HepG2 (cell line): ENCODE results near the gene SRXN1. TPM values are rescaled to one million over a fixed set of nuclear protein-coding genes. Genes with fewer than 3 reads are reported as not detected.

Source experiments
- ATAC-seq: fragments of 200-7000 bp; cut with Tn5 transposase; 3 replicates; pipeline ENCODE4 v1.9.1; 2020; ENCODE audit warnings: mild to moderate bottlenecking, moderate library complexity
- BruUV-seq: library from RNA; stranded (reverse); fragments of 400-500 nt; replicated peaks from 2 replicates; lab custom pipeline; 2021; lab: Mats Ljungman, UMichigan
- CTCF ChIA-PET: fragments of 300-600 bp; formaldehyde crosslinking; extraction: SDS; loops from one replicate; lab custom pipeline; 2021; ENCODE audit warnings: low total read pairs, inconsistent platforms, low intra/inter-chr PET ratio; lab: Yijun Ruan, JAX
- POLR2A ChIA-PET: fragments of 350-600 bp; sonication (Branson Sonifier 250); formaldehyde crosslinking; loops from one replicate; lab custom pipeline; 2020; ENCODE audit warnings: antibody characterized with exemption, inconsistent platforms; lab: Yijun Ruan, JAX
- DNase-seq: peaks from one replicate; pipeline ENCODE4 v3.0.0-alpha.2; 2015; ENCODE audit warnings: low spot score
- FAIRE-seq: peaks from 3 replicates; lab custom pipeline; 2011; peaks lifted over from hg19 to GRCh38; lab: Jason Lieb, UNC
- H2AFZ ChIP-seq: one replicate; pipeline ENCODE4 v1.6.1; 2011; ENCODE audit warnings: low read length, inconsistent platforms
- H3K27ac ChIP-seq: fragments of 300-600 bp; 3 replicates; pipeline ENCODE4 v1.8.0; 2011; ENCODE audit warnings: mixed run types, mild to moderate bottlenecking, mixed read lengths, low read length, inconsistent platforms; ENCODE audit not compliant: insufficient read depth; ENCODE audit errors: extremely low read length
- H3K27me3 ChIP-seq, 2 experiments: fragments of 200-600 bp in 1 of 2; 2 replicates in 1 of 2; 3 replicates in 1 of 2; pipeline versions ENCODE4 v1.6.0 to v1.8.0; 2011; ENCODE audit warnings: low read length in 2 of 2, mild to moderate bottlenecking in 2 of 2, moderate library complexity in 2 of 2, inconsistent platforms in 1 of 2; ENCODE audit not compliant: insufficient read depth in 2 of 2, control insufficient read depth in 1 of 2
- H3K36me3 ChIP-seq, 2 experiments: fragments of 200-600 bp in 1 of 2; replicated peaks in 1 of 2; 2 replicates in 1 of 2; 3 replicates in 1 of 2; pipeline versions ENCODE4 v1.5.1 to v1.8.0; 2011; ENCODE audit warnings: low read length in 2 of 2, inconsistent platforms in 1 of 2; ENCODE audit not compliant: insufficient read depth in 2 of 2, control insufficient read depth in 1 of 2
- H3K4me1 ChIP-seq: 2 replicates; pipeline ENCODE4 v1.5.1; 2012; ENCODE audit warnings: low read length, inconsistent platforms; ENCODE audit not compliant: insufficient read depth
- H3K4me2 ChIP-seq: 2 replicates; pipeline ENCODE4 v1.6.0; 2011; ENCODE audit warnings: low read depth, low read length, inconsistent platforms
- H3K4me3 ChIP-seq, 3 experiments: fragments of 200-600 bp in 1 of 3; sonication (generic), shearing (Covaris generic) in 1 of 3; replicated peaks in 1 of 3; 2 replicates each; pipeline ENCODE4 v1.5.1; 2011 to 2016; ENCODE audit warnings: low read length in 3 of 3, inconsistent platforms in 2 of 3, low read depth in 2 of 3, mild to moderate bottlenecking in 2 of 3, control low read depth in 1 of 3, mixed read lengths in 1 of 3; ENCODE audit not compliant: insufficient read depth in 1 of 3
- H3K79me2 ChIP-seq: one replicate; pipeline ENCODE4 v1.6.1; 2011; ENCODE audit warnings: low read length, inconsistent platforms; ENCODE audit not compliant: insufficient read depth
- H3K9ac ChIP-seq: 2 replicates; pipeline ENCODE4 v1.6.0; 2011; ENCODE audit warnings: mild to moderate bottlenecking, low read depth, low read length, inconsistent platforms; ENCODE audit not compliant: insufficient read depth
- H3K9me3 ChIP-seq: 2 replicates; pipeline ENCODE4 v1.5.1; 2012; ENCODE audit warnings: mild to moderate bottlenecking, low read length
- H4K20me1 ChIP-seq: 2 replicates; pipeline ENCODE4 v1.6.0; 2011; ENCODE audit warnings: inconsistent platforms, mild to moderate bottlenecking, low read length, moderate library complexity; ENCODE audit not compliant: insufficient read depth
- ATF7 ChIP-seq, 2 experiments: fragments of 450-650 bp in 1 of 2; sonication (generic) in 1 of 2; formaldehyde crosslinking in 1 of 2; IDR thresholded peaks; 2 replicates each; pipeline versions ENCODE4 v1.4.0 to v1.6.1; 2016 to 2020; ENCODE audit warnings: antibody characterized with exemption in 1 of 2, mild to moderate bottlenecking in 1 of 2, missing genetic modification reagents in 1 of 2
- ATF7-NPFF ChIP-seq: sonication (generic); formaldehyde crosslinking; IDR thresholded peaks from 2 replicates; pipeline ENCODE4 v1.8.1; 2023; ENCODE audit warnings: mild to moderate bottlenecking, low read depth, missing genetic modification reagents, moderate library complexity
- DNMT3B ChIP-seq: conservative IDR thresholded peaks from 2 replicates; pipeline ENCODE4 v1.6.1; 2016; ENCODE audit warnings: missing biosample characterization, control low read depth
- FOSL2 ChIP-seq: sonication (generic); formaldehyde crosslinking; IDR thresholded peaks from 2 replicates; pipeline ENCODE4 v1.4.0; 2020; ENCODE audit warnings: missing genetic modification reagents
- RXRA ChIP-seq: sonication (generic); formaldehyde crosslinking; IDR thresholded peaks from 2 replicates; pipeline ENCODE4 v1.5.1; 2020; ENCODE audit warnings: missing genetic modification reagents
- SAFB2 ChIP-seq: sonication (generic); formaldehyde crosslinking; IDR thresholded peaks from 2 replicates; pipeline ENCODE4 v1.5.1; 2020; ENCODE audit warnings: missing genetic modification reagents, low read depth, mild to moderate bottlenecking, borderline replicate concordance
- SUZ12 ChIP-seq: fragments of 150-350 bp; IDR thresholded peaks from 2 replicates; pipeline ENCODE4 v1.6.1; 2014; ENCODE audit warnings: low read depth, low read length
- TSC22D2 ChIP-seq: sonication (generic); formaldehyde crosslinking; IDR thresholded peaks from 2 replicates; pipeline ENCODE4 v1.5.1; 2020; ENCODE audit warnings: missing genetic modification reagents, mild to moderate bottlenecking, borderline replicate concordance
- ZNF101 ChIP-seq: sonication (generic); formaldehyde crosslinking; IDR thresholded peaks from 2 replicates; pipeline ENCODE4 v1.4.0; 2020; ENCODE audit warnings: mild to moderate bottlenecking, low read depth, missing genetic modification reagents, borderline replicate concordance
- ZNF615 ChIP-seq: sonication (generic); formaldehyde crosslinking; IDR thresholded peaks from 2 replicates; pipeline ENCODE4 v1.5.0; 2020; ENCODE audit warnings: mild to moderate bottlenecking, missing genetic modification reagents, borderline replicate concordance
- ZNF709 ChIP-seq: sonication (generic); formaldehyde crosslinking; IDR thresholded peaks from 2 replicates; pipeline ENCODE4 v1.5.0; 2020; ENCODE audit warnings: mild to moderate bottlenecking, missing genetic modification reagents
- ZNF883 ChIP-seq: sonication (generic); formaldehyde crosslinking; IDR thresholded peaks from 2 replicates; pipeline ENCODE4 v1.5.1; 2020; ENCODE audit warnings: mild to moderate bottlenecking, missing genetic modification reagents; ENCODE audit errors: not compliant biosample characterization
- WGBS: methylation state at CpG from one replicate; pipeline ENCODE4 v1.1.6; 2017; ENCODE audit warnings: low lambda C conversion rate; 5-methylcytosine and 5-hydroxymethylcytosine counted together
- in situ Hi-C: cut with HindIII; loops from 2 replicates; pipeline ENCODE4 v1.10.0; 2017; ENCODE audit warnings: low pct_unique_long_range_greater_than_20kb; ENCODE audit not compliant: extremely low pct_ligation_motif_present
- intact Hi-C: fragments of 100-400 bp; cut with micrococcal nuclease; formaldehyde crosslinking; loops from one replicate; pipeline ENCODE4 v1.10.0; 2022; ENCODE audit not compliant: unreplicated experiment
- polyA plus RNA-seq, 8 experiments: library from polyadenylated mRNA; depleted of rRNA in 3 of 8; stranded (reverse) in 7 of 8; unstranded in 1 of 8; fragments of >200 nt; fragmentation: Illumina TruSeq in 4 of 8; extraction: Trizol in 4 of 8; gene quantifications; 2 replicates each; pipeline versions ENCODE4 v1.2.1 to v1.2.3, GENCODE V29; 2011 to 2016; ENCODE audit warnings: low read depth in 4 of 8, missing spikeins in 1 of 8, mixed read lengths in 1 of 8; ENCODE audit not compliant: insufficient read depth in 1 of 8
- total RNA-seq, 5 experiments: library from RNA; depleted of rRNA; stranded (reverse); fragments of >200 nt; fragmentation: Illumina TruSeq; extraction: Trizol; gene quantifications; 2 replicates each; pipeline ENCODE4 v1.2.3, GENCODE V29; 2016; ENCODE audit warnings: low read depth in 1 of 5
- TF ChIP-seq, protein P1 (sequence below): sonication (generic); formaldehyde crosslinking; IDR thresholded peaks from 2 replicates; pipeline ENCODE4 v1.9.0; 2021; ENCODE audit warnings: missing genetic modification reagents, borderline replicate concordance
- TF ChIP-seq, protein P2 (sequence below): sonication (generic); formaldehyde crosslinking; IDR thresholded peaks from 2 replicates; pipeline ENCODE4 v1.5.0; 2020; ENCODE audit warnings: mild to moderate bottlenecking, missing genetic modification reagents
- TF ChIP-seq, protein P3 (sequence below): fragments of 450-650 bp; IDR thresholded peaks from 2 replicates; pipeline ENCODE4 v1.6.1; 2017
- TF ChIP-seq, protein P4 (sequence below): sonication (generic); formaldehyde crosslinking; IDR thresholded peaks from 2 replicates; pipeline ENCODE4 v1.4.0; 2020; ENCODE audit warnings: missing genetic modification reagents
- TF ChIP-seq, protein P5 (sequence below): sonication (generic); formaldehyde crosslinking; conservative IDR thresholded peaks from 2 replicates; pipeline ENCODE4 v1.4.0; 2020; ENCODE audit warnings: missing genetic modification reagents

SRXN1 gene
- total and polyA plus RNA-seq, 2 of the 13 experiments (the other 11 are each of a cell fraction or from before 2014, with no cell fraction given) = 29.9 to 87.7 TPM

DNA sequence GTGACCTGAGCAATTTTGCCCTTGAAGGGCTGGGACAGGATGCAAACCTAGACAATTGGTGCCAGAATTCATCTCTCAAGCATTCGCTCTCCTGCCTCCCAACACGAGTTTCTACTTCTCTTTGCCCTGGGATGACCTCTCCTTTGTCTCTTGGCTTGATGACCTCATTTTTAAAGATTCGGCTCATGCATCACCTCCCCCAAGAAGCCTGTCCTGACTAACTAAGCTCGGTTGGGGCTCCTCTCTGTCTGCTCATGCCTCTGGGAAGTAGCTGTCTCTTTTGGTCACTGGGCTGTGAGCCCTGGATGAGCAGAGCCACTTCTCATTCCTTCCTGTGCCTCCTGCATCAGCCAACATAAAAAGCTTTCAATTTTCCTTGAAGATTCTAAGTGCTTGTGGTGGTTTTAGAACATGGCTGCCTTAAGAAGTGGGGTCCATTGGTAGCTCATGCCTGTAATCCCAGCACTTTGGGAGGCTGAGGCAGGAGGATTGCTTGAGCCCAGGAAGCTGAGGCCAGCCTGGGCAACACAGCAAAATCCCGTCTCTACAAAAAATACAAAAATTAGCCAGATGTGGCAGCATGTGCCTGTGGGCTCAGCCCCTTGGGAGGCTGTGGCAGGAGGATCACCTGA lies 31.8 kb downstream of the SRXN1 start:
- ATAC-seq = no peak
- Histone ChIP-seq H3K27ac (no peak overlapping the region), H3K79me2 (no peaks in the 10 kb centered on the region), H3K9ac (no peak overlapping the region), H4K20me1 (no peaks in the 10 kb centered on the region), H3K27me3 (peaks cover 0 to 39% of the 10 kb centered on the region in 2 experiments; a peak in 4 of 5 replicates), H3K4me3 (no peak overlapping the region), H3K4me2 (no peak overlapping the region), H3K9me3 (peaks cover 5% of the 10 kb centered on the region; the same call in 1 of the 2 replicates), H3K36me3 (no peaks in the 10 kb centered on the region), H2AFZ (no peak overlapping the region), H3K4me1 (peaks cover 6% of the 10 kb centered on the region)
- no TSS peak for BruUV-seq
- ChIA-PET CTCF (no interaction called here), POLR2A (no interaction called here)
- FAIRE-seq = no peak
- no peak for DNase-seq
- intact Hi-C loops (no loop called here), in situ Hi-C loops (no loop called here)
- WGBS = 11% methylated on average over 5 of the region's 5 CpGs
- TF ChIP-seq, protein P1, sequence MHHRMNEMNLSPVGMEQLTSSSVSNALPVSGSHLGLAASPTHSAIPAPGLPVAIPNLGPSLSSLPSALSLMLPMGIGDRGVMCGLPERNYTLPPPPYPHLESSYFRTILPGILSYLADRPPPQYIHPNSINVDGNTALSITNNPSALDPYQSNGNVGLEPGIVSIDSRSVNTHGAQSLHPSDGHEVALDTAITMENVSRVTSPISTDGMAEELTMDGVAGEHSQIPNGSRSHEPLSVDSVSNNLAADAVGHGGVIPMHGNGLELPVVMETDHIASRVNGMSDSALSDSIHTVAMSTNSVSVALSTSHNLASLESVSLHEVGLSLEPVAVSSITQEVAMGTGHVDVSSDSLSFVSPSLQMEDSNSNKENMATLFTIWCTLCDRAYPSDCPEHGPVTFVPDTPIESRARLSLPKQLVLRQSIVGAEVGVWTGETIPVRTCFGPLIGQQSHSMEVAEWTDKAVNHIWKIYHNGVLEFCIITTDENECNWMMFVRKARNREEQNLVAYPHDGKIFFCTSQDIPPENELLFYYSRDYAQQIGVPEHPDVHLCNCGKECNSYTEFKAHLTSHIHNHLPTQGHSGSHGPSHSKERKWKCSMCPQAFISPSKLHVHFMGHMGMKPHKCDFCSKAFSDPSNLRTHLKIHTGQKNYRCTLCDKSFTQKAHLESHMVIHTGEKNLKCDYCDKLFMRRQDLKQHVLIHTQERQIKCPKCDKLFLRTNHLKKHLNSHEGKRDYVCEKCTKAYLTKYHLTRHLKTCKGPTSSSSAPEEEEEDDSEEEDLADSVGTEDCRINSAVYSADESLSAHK (CRISPR knock-in tag) = no peak
- TF ChIP-seq, protein P2, sequence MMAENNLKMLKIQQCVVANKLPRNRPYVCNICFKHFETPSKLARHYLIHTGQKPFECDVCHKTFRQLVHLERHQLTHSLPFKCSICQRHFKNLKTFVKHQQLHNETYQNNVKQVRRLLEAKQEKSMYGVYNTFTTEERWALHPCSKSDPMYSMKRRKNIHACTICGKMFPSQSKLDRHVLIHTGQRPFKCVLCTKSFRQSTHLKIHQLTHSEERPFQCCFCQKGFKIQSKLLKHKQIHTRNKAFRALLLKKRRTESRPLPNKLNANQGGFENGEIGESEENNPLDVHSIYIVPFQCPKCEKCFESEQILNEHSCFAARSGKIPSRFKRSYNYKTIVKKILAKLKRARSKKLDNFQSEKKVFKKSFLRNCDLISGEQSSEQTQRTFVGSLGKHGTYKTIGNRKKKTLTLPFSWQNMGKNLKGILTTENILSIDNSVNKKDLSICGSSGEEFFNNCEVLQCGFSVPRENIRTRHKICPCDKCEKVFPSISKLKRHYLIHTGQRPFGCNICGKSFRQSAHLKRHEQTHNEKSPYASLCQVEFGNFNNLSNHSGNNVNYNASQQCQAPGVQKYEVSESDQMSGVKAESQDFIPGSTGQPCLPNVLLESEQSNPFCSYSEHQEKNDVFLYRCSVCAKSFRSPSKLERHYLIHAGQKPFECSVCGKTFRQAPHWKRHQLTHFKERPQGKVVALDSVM (CRISPR knock-in tag) = peak; percentile 79; the same call in 1 of the 2 replicates
- TF ChIP-seq, protein P3, sequence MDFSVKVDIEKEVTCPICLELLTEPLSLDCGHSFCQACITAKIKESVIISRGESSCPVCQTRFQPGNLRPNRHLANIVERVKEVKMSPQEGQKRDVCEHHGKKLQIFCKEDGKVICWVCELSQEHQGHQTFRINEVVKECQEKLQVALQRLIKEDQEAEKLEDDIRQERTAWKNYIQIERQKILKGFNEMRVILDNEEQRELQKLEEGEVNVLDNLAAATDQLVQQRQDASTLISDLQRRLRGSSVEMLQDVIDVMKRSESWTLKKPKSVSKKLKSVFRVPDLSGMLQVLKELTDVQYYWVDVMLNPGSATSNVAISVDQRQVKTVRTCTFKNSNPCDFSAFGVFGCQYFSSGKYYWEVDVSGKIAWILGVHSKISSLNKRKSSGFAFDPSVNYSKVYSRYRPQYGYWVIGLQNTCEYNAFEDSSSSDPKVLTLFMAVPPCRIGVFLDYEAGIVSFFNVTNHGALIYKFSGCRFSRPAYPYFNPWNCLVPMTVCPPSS = no peak
- TF ChIP-seq SUZ12 (no peak), ATF7-NPFF (no peak), ATF7 (IDR thresholded peaks at IDR 0.05) (peak; percentile 80), ATF7 (CRISPR knock-in tag; IDR thresholded peaks at IDR 0.05) (no peak), FOSL2 (CRISPR knock-in tag) (no peak), ZNF709 (CRISPR knock-in tag) (no peak), RXRA (CRISPR knock-in tag) (no peak), ZNF883 (no peak), SAFB2 (no peak), ZNF101 (CRISPR knock-in tag) (no peak), TSC22D2 (CRISPR knock-in tag) (no peak), DNMT3B (no peak), ZNF615 (CRISPR knock-in tag) (no peak)
- TF ChIP-seq, protein P4, sequence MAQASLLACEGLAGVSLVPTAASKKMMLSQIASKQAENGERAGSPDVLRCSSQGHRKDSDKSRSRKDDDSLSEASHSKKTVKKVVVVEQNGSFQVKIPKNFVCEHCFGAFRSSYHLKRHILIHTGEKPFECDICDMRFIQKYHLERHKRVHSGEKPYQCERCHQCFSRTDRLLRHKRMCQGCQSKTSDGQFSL (CRISPR knock-in tag) = no peak
- TF ChIP-seq, protein P5, sequence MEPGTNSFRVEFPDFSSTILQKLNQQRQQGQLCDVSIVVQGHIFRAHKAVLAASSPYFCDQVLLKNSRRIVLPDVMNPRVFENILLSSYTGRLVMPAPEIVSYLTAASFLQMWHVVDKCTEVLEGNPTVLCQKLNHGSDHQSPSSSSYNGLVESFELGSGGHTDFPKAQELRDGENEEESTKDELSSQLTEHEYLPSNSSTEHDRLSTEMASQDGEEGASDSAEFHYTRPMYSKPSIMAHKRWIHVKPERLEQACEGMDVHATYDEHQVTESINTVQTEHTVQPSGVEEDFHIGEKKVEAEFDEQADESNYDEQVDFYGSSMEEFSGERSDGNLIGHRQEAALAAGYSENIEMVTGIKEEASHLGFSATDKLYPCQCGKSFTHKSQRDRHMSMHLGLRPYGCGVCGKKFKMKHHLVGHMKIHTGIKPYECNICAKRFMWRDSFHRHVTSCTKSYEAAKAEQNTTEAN (CRISPR knock-in tag) = no peak
